GM21786 (cell line): ENCODE results near the gene BCR.
"Not testable (repeated sequence)": the region's sequence is repeated elsewhere in the genome, so short reads cannot be mapped to it uniquely, and the experiment has no call there.

Source experiments
- ATAC-seq: cut with Tn5 transposase; IDR thresholded peaks from one replicate; pipeline ENCODE4 v1.9.1; 2021; ENCODE audit not compliant: unreplicated experiment

BCR gene

GRCh38 chr22:23180301-23180892 lies at the start of gene BCR:
Gene BCR, plus strand, starts transcription at chr22:23180509. Its CDS starts 452 bp downstream, at chr22:23180961.
- ATAC-seq: no peak

- ATAC-seq: no peak
These were observed 49.6 kb upstream of the BCR start for GRCh38 chr22:23130697-23131096.

GRCh38 chr22:23131931-23132330 lies 48.4 kb upstream of the BCR start:
- ATAC-seq: no peak

DNA sequence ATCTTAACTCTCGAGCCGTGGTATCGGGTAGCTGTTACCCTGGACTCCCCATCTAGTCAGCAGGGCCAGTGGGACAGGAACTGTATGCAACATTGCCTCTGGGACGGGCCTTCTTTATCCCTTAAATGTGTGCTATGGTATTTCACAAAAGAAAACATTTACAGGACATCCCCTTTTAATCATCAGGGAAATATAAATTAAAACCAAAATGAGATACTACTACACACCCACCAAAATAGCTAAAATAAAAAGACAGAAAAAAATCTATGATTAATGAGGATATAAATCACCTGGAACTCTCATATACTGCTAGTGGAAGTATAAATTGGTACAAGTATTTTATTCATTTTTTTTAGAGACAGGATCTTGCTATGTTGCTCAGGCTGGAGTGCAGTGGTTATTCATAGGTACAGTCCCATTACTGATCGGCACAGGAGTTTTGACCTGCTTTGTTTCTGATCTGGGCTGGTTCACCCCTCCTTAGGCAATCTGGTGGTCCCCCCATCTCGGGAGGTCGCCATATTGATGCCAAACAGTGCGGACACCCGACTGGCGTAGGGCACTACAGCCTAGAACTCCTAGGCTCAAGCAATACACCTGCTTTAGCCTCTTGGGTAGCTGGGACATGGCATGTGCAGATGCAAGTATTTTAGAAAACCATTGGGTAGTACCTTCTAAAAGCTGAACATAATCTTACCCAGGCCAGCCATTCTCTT lies 47.8 kb upstream of the BCR start:
- ATAC-seq: no peak

- no peak for ATAC-seq
These were observed 46.4 kb upstream of the BCR start for GRCh38 chr22:23133922-23134321.

DNA sequence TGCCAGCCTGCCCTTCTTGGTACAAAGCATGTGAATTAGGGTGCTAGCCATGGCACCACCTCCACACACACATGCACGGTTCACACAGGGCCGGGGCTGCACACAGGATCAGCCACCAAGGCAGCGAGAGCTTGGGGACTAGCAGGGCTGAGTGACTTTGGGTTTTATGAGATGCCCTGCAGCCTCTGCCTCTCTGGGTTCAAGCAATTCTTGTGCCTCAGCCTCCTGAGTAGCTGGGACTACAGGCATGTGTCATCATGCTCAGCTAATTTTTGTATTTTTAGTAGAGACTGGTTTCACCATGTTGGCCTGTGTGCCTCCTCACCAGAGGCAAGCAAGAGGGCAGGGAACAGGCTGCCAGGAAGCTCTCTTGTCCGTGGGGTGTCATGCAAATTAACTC lies 43.3 kb upstream of the BCR start:
- ATAC-seq: not testable (repeated sequence)

- no peak for ATAC-seq
These were observed 42.8 kb upstream of the BCR start for GRCh38 chr22:23137468-23137867.

- no peak for ATAC-seq
These were observed 42.3 kb upstream of the BCR start for GRCh38 chr22:23137905-23138561.

GRCh38 chr22:23138584-23139435 lies 41.5 kb upstream of the BCR start:
- ATAC-seq: no peak

DNA sequence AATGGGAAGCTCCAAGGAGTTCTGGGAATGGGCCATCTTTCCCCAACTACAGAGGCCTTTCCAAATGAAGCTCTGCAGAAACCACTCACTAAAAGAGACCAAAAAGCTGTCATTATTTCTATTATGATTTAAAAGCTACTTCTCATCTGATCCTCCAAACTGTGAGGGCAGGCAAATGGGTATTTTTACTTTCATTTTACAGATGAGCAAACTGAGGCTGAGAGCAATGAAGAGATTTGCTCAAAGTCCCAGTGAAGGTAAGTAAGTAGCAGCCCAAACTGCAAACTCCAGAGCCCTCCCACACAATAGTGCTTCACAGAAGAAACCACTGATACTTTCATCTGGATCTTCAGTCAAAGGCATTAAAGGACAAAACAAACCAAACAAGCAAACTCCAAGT lies 39.9 kb upstream of the BCR start:
- ATAC-seq: no peak

- no peak for ATAC-seq
These were observed 37.7 kb upstream of the BCR start for GRCh38 chr22:23142546-23143105.

GRCh38 chr22:23143119-23143518 lies 37.2 kb upstream of the BCR start:
- ATAC-seq: no peak

- no peak for ATAC-seq
These were observed 35.9 kb upstream of the BCR start for GRCh38 chr22:23144432-23144831.

GRCh38 chr22:23144932-23145877 lies 35.1 kb upstream of the BCR start, which contains the start of gene RAB36:
Gene RAB36, plus strand, starts transcription at chr22:23145477. Its CDS starts 1,140 bp downstream, at chr22:23146617.
- ATAC-seq: no peak

- ATAC-seq: no peak
These were observed 34.3 kb upstream of the BCR start for GRCh38 chr22:23145878-23146470.

DNA sequence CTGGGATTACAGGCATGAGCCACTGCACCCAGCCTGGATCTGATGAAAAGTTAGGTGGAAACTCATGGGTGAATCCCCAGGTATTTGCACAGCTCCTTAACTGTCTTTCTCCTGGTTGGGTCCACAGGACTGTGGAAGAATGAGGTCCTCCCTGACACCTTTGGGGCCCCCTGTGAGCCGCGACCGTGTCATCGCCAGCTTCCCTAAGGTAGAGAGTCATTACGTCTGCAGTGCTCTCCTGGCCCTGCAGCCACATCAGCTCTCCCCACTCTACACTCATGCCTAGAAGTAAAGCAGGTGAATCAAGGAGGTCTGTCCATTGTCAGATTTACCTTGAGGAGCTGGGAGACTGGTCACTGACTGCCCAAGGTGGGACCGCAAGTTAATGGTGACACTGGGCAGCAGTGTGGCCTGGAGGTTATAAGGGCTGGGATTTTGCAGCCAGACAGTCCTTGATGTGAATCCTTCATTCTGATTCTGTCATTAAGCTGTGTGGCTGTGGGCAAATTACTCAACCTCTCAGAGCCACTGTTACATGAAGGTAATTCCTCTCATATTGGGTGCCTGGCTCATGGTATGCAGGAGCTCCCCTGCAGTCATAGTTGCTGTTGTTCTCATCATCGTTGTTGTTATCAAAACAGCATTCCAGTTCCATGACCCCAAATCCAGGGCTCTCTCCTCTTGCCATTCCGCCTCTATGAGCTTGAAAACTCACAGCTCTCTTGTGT lies 33.7 kb upstream of the BCR start:
- ATAC-seq: no peak

- ATAC-seq: no peak
These were observed 32.5 kb upstream of the BCR start for GRCh38 chr22:23147617-23148387.

DNA sequence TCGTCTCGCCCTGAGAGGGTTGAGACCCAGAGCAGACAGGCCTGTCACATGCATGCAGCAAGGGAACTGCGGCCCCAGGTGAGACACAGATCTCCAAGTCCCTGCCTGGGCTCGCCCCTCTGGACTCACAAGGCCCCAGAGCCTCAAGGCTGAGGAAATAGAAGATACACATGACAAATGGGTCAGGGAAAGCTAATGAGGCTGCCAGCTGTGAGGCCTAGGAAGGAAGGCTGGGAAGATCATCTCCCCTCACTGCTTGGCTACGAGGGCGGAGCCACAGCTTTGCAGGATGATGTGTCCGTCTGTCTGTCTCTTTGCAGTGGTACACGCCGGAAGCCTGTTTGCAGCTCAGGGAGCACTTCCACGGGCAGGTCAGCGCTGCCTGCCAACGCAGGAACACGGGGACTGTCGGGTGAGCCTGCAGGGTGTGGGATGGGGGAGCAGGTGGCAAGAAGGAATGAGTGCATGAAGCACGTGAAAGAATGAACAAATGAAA lies 30.5 kb upstream of the BCR start:
- no peak for ATAC-seq
